ENCODE measurements around the gene SLC5A10. TPM values are rescaled to one million over a fixed set of nuclear protein-coding genes. Genes with fewer than 3 reads are reported as not detected.

SLC5A10 gene
- polyA plus RNA-seq, 1 donor from 2014 or later, result not detected

DNA sequence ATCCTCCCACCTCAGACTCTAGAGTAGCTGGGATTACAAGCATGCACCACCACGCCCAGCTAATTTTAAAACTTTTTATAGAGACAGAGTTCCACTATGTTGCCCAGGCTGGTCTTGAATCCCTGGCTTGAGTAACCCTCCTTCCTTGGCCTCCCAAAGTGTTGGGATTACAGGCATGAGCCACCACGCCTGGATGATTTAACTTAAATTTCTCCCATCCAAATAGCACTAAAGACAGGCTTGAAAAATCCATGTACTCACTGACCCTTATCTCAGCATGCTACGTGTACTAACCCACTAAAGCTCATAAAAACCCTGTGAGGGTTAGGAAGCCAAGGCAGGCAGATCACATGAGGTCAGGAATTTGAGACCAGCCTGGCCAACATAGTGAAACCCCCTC, 4.6 kb downstream of the SLC5A10 start:
- H3K79me2 ChIP-seq (replicated peaks; ENCODE audit: insufficient read depth, low read length), result no peaks in the 10 kb centered on the region
- H3K4me3 ChIP-seq (ENCODE audit: low read length), result no peak overlapping the region
- H3F3A ChIP-seq (ENCODE audit: insufficient read depth, low read length, poor library complexity, severe bottlenecking), result no peaks in the 10 kb centered on the region
- no peaks in the 10 kb centered on the region for H3K9me3 ChIP-seq (ENCODE audit: low read length)
- no peak overlapping the region for H3K4me2 ChIP-seq (ENCODE audit: low read length)
- no peaks in the 10 kb centered on the region for H3K27me3 ChIP-seq (ENCODE audit: insufficient read depth, low read depth, low read length)
- H3K9me2 ChIP-seq (ENCODE audit: insufficient read depth, low read length), result no peaks in the 10 kb centered on the region
- H4K20me1 ChIP-seq (ENCODE audit: insufficient read depth), result no peaks in the 10 kb centered on the region
- H3K36me3 ChIP-seq (ENCODE audit: insufficient read depth, low read length), result no peaks in the 10 kb centered on the region
- TF ChIP-seq SMC3 (conservative IDR thresholded peaks at IDR 0.05; ENCODE audit: poor library complexity) (no peak), TAF1 (IDR thresholded peaks at IDR 0.05; ENCODE audit: low read depth) (no peak), POLR2AphosphoS5 (IDR thresholded peaks at IDR 0.05) (no peak), MXI1 (conservative IDR thresholded peaks at IDR 0.05; ENCODE audit: poor library complexity, severe bottlenecking) (no peak), EP300 (conservative IDR thresholded peaks at IDR 0.05; ENCODE audit: poor library complexity, severe bottlenecking) (no peak), RAD21 (conservative IDR thresholded peaks at IDR 0.05) (no peak), EZH2 (IDR thresholded peaks at IDR 0.05; ENCODE audit: borderline replicate concordance, insufficient read depth, low read length, poor library complexity, severe bottlenecking) (no peak)
- TF ChIP-seq, protein P1, sequence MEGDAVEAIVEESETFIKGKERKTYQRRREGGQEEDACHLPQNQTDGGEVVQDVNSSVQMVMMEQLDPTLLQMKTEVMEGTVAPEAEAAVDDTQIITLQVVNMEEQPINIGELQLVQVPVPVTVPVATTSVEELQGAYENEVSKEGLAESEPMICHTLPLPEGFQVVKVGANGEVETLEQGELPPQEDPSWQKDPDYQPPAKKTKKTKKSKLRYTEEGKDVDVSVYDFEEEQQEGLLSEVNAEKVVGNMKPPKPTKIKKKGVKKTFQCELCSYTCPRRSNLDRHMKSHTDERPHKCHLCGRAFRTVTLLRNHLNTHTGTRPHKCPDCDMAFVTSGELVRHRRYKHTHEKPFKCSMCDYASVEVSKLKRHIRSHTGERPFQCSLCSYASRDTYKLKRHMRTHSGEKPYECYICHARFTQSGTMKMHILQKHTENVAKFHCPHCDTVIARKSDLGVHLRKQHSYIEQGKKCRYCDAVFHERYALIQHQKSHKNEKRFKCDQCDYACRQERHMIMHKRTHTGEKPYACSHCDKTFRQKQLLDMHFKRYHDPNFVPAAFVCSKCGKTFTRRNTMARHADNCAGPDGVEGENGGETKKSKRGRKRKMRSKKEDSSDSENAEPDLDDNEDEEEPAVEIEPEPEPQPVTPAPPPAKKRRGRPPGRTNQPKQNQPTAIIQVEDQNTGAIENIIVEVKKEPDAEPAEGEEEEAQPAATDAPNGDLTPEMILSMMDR (IDR thresholded peaks at IDR 0.05; ENCODE audit: poor library complexity, severe bottlenecking), result no peak
- TF ChIP-seq, protein P2, sequence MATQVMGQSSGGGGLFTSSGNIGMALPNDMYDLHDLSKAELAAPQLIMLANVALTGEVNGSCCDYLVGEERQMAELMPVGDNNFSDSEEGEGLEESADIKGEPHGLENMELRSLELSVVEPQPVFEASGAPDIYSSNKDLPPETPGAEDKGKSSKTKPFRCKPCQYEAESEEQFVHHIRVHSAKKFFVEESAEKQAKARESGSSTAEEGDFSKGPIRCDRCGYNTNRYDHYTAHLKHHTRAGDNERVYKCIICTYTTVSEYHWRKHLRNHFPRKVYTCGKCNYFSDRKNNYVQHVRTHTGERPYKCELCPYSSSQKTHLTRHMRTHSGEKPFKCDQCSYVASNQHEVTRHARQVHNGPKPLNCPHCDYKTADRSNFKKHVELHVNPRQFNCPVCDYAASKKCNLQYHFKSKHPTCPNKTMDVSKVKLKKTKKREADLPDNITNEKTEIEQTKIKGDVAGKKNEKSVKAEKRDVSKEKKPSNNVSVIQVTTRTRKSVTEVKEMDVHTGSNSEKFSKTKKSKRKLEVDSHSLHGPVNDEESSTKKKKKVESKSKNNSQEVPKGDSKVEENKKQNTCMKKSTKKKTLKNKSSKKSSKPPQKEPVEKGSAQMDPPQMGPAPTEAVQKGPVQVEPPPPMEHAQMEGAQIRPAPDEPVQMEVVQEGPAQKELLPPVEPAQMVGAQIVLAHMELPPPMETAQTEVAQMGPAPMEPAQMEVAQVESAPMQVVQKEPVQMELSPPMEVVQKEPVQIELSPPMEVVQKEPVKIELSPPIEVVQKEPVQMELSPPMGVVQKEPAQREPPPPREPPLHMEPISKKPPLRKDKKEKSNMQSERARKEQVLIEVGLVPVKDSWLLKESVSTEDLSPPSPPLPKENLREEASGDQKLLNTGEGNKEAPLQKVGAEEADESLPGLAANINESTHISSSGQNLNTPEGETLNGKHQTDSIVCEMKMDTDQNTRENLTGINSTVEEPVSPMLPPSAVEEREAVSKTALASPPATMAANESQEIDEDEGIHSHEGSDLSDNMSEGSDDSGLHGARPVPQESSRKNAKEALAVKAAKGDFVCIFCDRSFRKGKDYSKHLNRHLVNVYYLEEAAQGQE (IDR thresholded peaks at IDR 0.05; ENCODE audit: borderline replicate concordance), result no peak
- H2AFZ ChIP-seq (ENCODE audit: low read depth, low read length), result no peak overlapping the region
- H3K27ac ChIP-seq (ENCODE audit: low read length), result no peak overlapping the region
- no peak overlapping the region for H3K9ac ChIP-seq (ENCODE audit: low read length)

DNA sequence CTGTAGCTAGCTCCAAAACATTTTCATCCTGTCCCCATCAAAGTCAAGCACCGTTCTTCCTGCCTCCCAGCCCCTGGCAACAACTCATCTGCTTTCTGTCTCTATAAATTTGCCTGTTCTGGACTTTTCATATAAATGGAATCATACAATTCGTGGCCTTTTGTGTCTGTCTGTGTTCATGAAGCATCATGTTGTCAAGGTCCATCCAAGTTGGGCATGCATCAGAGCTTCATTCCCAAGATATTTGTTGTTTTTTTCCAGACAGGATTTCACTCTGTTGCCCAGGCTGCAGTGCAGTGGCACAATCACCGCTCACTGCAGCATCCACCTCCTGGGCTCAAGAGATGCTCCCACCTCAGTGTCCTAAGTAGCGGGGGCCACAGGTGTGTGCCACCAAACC, 5.9 kb downstream of the SLC5A10 start:
- no peak for TF ChIP-seq EP300 (conservative IDR thresholded peaks at IDR 0.05; ENCODE audit: poor library complexity, severe bottlenecking)
- TF ChIP-seq, protein P1 (IDR thresholded peaks at IDR 0.05; ENCODE audit: poor library complexity, severe bottlenecking), result no peak
- TF ChIP-seq MXI1 (conservative IDR thresholded peaks at IDR 0.05; ENCODE audit: poor library complexity, severe bottlenecking), result no peak
- TF ChIP-seq EZH2 (IDR thresholded peaks at IDR 0.05; ENCODE audit: borderline replicate concordance, insufficient read depth, low read length, poor library complexity, severe bottlenecking), result no peak
- TF ChIP-seq POLR2AphosphoS5 (IDR thresholded peaks at IDR 0.05), result no peak
- TF ChIP-seq RAD21 (conservative IDR thresholded peaks at IDR 0.05), result no peak
- TF ChIP-seq, protein P2 (IDR thresholded peaks at IDR 0.05; ENCODE audit: borderline replicate concordance), result no peak
- TF ChIP-seq TAF1 (IDR thresholded peaks at IDR 0.05; ENCODE audit: low read depth), result no peak
- no peak for TF ChIP-seq SMC3 (conservative IDR thresholded peaks at IDR 0.05; ENCODE audit: poor library complexity)
- Histone ChIP-seq H3K27ac (ENCODE audit: low read length) (no peak overlapping the region), H3K79me2 (replicated peaks; ENCODE audit: insufficient read depth, low read length) (no peaks in the 10 kb centered on the region), H2AFZ (ENCODE audit: low read depth, low read length) (no peak overlapping the region), H3K4me3 (ENCODE audit: low read length) (no peak overlapping the region), H3K9me2 (ENCODE audit: insufficient read depth, low read length) (no peaks in the 10 kb centered on the region), H3F3A (ENCODE audit: insufficient read depth, low read length, poor library complexity, severe bottlenecking) (no peaks in the 10 kb centered on the region), H3K36me3 (ENCODE audit: insufficient read depth, low read length) (no peaks in the 10 kb centered on the region), H4K20me1 (ENCODE audit: insufficient read depth) (no peaks in the 10 kb centered on the region), H3K27me3 (ENCODE audit: insufficient read depth, low read depth, low read length) (no peaks in the 10 kb centered on the region), H3K9ac (ENCODE audit: low read length) (no peak overlapping the region), H3K4me2 (ENCODE audit: low read length) (no peak overlapping the region), H3K9me3 (ENCODE audit: low read length) (no peaks in the 10 kb centered on the region)

All from neural cell (in vitro differentiated cells).